Measurements from ENCODE around the gene TRIM7. TPM values are rescaled to one million over a fixed set of nuclear protein-coding genes. Genes with fewer than 3 reads are reported as not detected.
A peak's percentile ranks its signal among the peaks of the same experiment; 100 is the strongest.
"Not testable (repeated sequence)": the region's sequence is repeated elsewhere in the genome, so short reads cannot be mapped to it uniquely, and the experiment has no call there.

The TRIM7 gene
- total RNA-seq, 1 donor from 2014 or later: 4.4 TPM

DNA sequence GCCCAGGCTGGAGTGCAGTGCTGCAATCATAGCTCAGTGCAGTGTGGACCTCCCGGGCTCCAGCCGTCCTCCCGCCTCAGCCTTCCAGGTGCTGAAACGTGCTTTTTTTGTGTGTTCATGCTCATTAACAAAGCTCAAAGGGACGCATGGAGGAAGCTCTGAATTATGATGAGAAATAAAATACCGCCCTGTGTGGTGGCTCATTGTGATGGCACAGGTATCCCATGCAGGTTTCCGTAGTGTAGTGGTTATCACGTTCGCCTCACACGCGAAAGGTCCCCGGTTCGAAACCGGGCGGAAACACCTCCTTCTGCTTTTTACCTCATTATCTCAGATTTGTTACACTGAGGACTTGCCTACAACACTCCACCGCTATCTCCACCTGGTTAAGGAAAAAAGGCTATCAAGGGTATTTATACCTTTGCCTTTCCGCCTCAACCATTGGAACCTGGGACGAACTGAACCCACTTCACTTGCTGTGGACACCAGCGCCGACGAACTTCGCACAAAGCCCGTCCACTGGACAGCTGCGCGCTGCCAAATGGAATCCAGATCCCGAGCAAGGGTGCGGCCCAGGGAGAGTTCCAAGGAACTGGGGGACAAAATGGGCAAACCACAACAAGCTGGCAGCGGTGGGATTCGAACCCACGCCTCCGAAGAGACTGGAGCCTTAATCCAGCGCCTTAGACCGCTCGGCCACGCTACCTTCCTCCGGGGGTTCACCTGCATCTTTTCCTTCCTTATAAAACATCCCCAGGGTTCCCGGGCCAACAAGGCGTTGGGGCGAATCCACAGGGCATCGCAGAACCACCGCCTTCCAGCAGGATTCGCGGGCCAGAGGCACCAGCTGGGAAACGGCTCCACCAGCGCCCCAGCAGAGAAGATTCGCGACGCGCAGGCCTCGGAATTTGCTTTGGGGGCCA, 31.3 kb downstream of the TRIM7 start:
- no peaks in the 10 kb centered on the region for H3K36me3 ChIP-seq (ENCODE audit: control insufficient read depth, insufficient read depth, low read length)
- TF ChIP-seq, protein P1, sequence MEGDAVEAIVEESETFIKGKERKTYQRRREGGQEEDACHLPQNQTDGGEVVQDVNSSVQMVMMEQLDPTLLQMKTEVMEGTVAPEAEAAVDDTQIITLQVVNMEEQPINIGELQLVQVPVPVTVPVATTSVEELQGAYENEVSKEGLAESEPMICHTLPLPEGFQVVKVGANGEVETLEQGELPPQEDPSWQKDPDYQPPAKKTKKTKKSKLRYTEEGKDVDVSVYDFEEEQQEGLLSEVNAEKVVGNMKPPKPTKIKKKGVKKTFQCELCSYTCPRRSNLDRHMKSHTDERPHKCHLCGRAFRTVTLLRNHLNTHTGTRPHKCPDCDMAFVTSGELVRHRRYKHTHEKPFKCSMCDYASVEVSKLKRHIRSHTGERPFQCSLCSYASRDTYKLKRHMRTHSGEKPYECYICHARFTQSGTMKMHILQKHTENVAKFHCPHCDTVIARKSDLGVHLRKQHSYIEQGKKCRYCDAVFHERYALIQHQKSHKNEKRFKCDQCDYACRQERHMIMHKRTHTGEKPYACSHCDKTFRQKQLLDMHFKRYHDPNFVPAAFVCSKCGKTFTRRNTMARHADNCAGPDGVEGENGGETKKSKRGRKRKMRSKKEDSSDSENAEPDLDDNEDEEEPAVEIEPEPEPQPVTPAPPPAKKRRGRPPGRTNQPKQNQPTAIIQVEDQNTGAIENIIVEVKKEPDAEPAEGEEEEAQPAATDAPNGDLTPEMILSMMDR (IDR thresholded peaks at IDR 0.05; ENCODE audit: insufficient read depth, low read length, poor library complexity, severe bottlenecking): no peak
- DNase-seq (ENCODE audit: low read depth): no peak
- peak overlapping the region; percentile 21 for H3K4me3 ChIP-seq (ENCODE audit: low read depth, low read length)
- no peaks in the 10 kb centered on the region for H3K27me3 ChIP-seq (ENCODE audit: control insufficient read depth, insufficient read depth, low read length)

DNA sequence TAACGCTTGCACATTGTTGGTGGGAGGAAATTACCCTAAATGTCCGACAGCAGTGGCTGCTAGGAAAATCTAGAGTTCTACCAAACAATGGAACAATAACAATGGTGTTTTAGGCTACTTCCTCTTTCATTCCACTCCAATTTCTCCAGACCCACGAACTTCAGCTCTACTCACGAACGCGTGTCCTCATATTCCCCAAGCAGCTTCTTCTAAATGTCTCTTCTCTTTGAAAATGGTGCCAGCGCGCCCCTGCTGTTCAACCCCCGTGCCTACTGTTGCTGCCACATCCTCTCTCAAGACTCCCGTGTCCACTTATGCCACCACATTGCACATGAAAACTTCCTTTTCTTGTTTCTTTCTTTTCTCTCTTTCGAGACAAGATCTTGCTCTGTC, 32.0 kb downstream of the TRIM7 start:
- Histone ChIP-seq H3K4me3 (ENCODE audit: low read depth, low read length) (peak overlapping the region; percentile 21), H3K27me3 (ENCODE audit: control insufficient read depth, insufficient read depth, low read length) (peaks cover 2% of the 10 kb centered on the region), H3K36me3 (ENCODE audit: control insufficient read depth, insufficient read depth, low read length) (no peaks in the 10 kb centered on the region)
- DNase-seq (ENCODE audit: low read depth): no peak
- TF ChIP-seq, protein P1 (IDR thresholded peaks at IDR 0.05; ENCODE audit: insufficient read depth, low read length, poor library complexity, severe bottlenecking): no peak

DNA sequence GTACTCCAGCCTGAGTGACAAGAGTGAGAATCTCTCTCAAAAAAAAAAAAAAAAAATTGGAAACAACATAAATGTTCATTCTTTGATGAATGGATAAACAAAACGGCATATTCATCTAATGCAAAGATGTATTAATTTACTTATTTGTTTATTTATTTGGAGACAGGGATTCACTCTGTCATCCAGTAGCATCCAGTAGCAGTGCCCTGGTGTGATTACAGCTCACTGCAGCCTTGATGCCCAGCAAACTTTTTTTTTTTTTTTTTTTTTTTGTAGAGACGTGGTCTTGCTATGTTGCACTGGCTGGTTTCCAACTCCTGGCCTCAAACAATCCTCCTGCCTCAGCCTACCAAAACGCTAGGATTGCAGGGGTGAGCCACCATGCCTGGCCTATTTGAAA, 33.2 kb downstream of the TRIM7 start:
- TF ChIP-seq, protein P1 (IDR thresholded peaks at IDR 0.05; ENCODE audit: insufficient read depth, low read length, poor library complexity, severe bottlenecking): no peak
- no peak for DNase-seq (ENCODE audit: low read depth)
- Histone ChIP-seq H3K36me3 (ENCODE audit: control insufficient read depth, insufficient read depth, low read length) (no peaks in the 10 kb centered on the region), H3K4me3 (ENCODE audit: low read depth, low read length) (no peak overlapping the region), H3K27me3 (ENCODE audit: control insufficient read depth, insufficient read depth, low read length) (peaks cover 2% of the 10 kb centered on the region)

DNA sequence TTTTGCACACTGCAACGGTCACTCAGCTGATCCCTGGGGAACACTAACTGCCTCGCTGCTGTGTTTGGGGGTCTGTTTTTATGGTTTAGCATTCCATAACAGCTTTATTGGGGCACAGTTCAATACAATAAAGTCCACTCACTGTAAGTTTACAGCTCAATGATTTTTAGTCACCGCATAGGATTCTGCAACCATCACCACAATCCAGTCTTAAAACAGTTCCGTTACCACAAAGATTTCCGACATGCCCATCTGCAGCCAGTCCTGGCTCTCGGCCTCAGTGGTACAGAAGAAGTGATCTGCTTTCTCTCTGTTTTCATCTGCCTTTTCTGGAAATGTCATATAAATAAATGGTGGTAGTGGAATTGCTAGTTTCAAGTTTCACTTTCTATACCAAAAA, 34.0 kb downstream of the TRIM7 start:
- H3K27me3 ChIP-seq (ENCODE audit: control insufficient read depth, insufficient read depth, low read length): peaks cover 2% of the 10 kb centered on the region
- H3K4me3 ChIP-seq (ENCODE audit: low read depth, low read length): no peak overlapping the region
- peak; percentile 69 for DNase-seq (ENCODE audit: low read depth)
- TF ChIP-seq, protein P1 (IDR thresholded peaks at IDR 0.05; ENCODE audit: insufficient read depth, low read length, poor library complexity, severe bottlenecking): no peak
- H3K36me3 ChIP-seq (ENCODE audit: control insufficient read depth, insufficient read depth, low read length): no peaks in the 10 kb centered on the region

DNA sequence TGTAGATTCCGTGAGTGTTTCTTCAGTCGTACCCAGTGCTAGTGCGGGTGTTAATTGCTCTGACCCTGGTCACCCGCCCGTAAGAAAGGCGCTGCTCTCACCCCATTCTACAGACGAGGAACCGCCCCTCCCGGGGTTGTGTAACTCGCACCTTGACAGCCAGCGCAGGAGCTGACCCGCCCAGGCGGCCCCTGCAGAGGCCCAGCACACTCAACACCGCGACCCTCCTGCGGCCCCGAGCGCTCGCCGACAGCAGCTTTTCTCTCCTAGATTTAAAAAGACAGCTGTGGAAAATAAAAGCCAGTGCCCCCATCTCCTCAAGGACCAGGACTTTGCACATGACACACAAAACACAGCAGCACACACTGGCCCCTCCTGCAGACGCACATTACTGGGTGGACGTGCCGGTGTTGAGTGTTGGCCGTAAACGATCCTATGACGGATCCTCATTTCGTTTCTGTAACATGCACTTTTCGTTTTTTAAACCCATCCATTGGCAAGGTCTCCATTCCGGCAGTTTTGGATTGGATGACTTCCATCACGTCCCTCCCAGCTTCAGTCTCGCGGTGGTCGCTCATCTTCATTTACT, 34.7 kb downstream of the TRIM7 start:
- TF ChIP-seq, protein P1 (IDR thresholded peaks at IDR 0.05; ENCODE audit: insufficient read depth, low read length, poor library complexity, severe bottlenecking): no peak
- DNase-seq (ENCODE audit: low read depth): no peak
- peaks cover 2% of the 10 kb centered on the region for H3K27me3 ChIP-seq (ENCODE audit: control insufficient read depth, insufficient read depth, low read length)

DNA sequence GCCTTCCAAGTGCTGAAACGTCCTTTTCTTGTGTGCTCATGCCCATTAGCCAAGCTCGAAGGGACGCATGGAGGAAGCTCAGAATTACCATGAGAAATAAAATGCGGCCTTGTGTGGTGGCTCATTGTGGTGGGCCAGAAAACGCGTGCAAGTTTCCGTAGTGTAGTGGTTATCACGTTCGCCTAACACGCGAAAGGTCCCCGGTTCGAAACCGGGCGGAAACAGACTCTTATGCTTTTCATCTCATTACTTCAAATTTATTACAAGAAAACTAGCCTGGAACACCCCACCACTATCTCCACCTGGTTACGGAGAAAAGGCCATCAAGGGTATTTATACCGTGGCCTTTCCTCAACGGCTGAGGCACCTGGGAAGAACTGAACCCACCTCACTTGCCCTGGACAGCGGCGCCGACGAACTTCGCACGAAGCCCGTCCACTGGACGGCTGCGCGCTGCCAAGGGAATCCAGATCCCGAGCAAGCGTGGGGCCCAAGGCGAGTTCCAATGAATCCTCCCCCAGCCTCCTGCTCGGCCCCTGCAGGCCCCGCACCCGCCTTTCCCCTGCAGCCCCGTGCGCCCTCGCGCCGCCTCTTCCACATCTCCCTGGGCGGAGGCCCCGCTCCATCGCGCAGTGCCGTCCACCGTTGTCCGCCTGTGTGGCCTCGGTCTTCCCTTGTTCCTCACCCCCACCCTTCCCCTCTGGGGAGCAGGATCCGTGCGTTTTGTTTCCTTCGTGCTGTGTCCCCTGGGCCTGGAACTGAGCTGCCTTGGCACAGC, 35.3 kb downstream of the TRIM7 start:
- DNase-seq (ENCODE audit: low read depth): not testable (repeated sequence)

More for the DNA sequence above, 34.7 kb downstream of the TRIM7 start:
- no peaks in the 10 kb centered on the region for H3K36me3 ChIP-seq (ENCODE audit: control insufficient read depth, insufficient read depth, low read length)
- H3K4me3 ChIP-seq (ENCODE audit: low read depth, low read length): peak overlapping the region; percentile 32

More for the DNA sequence above, 35.3 kb downstream of the TRIM7 start:
- not testable (repeated sequence) for H3K27me3 ChIP-seq (ENCODE audit: control insufficient read depth, insufficient read depth, low read length); H3K36me3 ChIP-seq (ENCODE audit: control insufficient read depth, insufficient read depth, low read length)
- peak overlapping the region; percentile 32 for H3K4me3 ChIP-seq (ENCODE audit: low read depth, low read length)

Data from kidney epithelial cell (primary cell).